GM23248 (cell line): ENCODE measurements around the gene ZMYM2. TPM values are rescaled to one million over a fixed set of nuclear protein-coding genes. Genes with fewer than 3 reads are reported as not detected.

Experiments used
- DNase-seq: peaks from one replicate; pipeline ENCODE4 v3.0.0-alpha.2; 2015
- H2AFZ ChIP-seq: fragments of 200-600 bp; sonication (generic); 2 replicates; pipeline ENCODE4 v1.6.1; 2016; ENCODE audit warnings: antibody characterized with exemption
- H3F3A ChIP-seq: fragments of 200-600 bp; sonication (generic); 2 replicates; pipeline ENCODE4 v1.6.1; 2016; ENCODE audit warnings: mild to moderate bottlenecking, antibody characterized with exemption, mixed run types; ENCODE audit not compliant: insufficient read depth
- H3K27ac ChIP-seq: fragments of 200-600 bp; sonication (generic); 2 replicates; pipeline ENCODE4 v1.5.1; 2016; ENCODE audit warnings: mild to moderate bottlenecking
- H3K27me3 ChIP-seq: fragments of 200-600 bp; sonication (generic); replicated peaks from 2 replicates; pipeline ENCODE4 v1.6.1; 2016; ENCODE audit warnings: mild to moderate bottlenecking; ENCODE audit not compliant: insufficient read depth
- H3K36me3 ChIP-seq: fragments of 200-600 bp; sonication (generic); 2 replicates; pipeline ENCODE4 v1.6.1; 2016; ENCODE audit warnings: low read depth, mild to moderate bottlenecking
- H3K4me1 ChIP-seq: fragments of 200-600 bp; sonication (generic); 2 replicates; pipeline ENCODE4 v1.6.1; 2016; ENCODE audit warnings: mild to moderate bottlenecking; ENCODE audit not compliant: insufficient read depth
- H3K4me2 ChIP-seq: fragments of 200-600 bp; sonication (generic); one replicate; pipeline ENCODE4 v1.6.1; 2016; ENCODE audit warnings: mild to moderate bottlenecking; ENCODE audit not compliant: unreplicated experiment
- H3K4me3 ChIP-seq: fragments of 200-600 bp; sonication (generic); 2 replicates; pipeline ENCODE4 v1.5.1; 2016; ENCODE audit warnings: mild to moderate bottlenecking
- H3K79me2 ChIP-seq: fragments of 200-600 bp; sonication (generic); 2 replicates; pipeline ENCODE4 v1.6.1; 2016; ENCODE audit warnings: mild to moderate bottlenecking; ENCODE audit not compliant: insufficient read depth
- H3K9ac ChIP-seq: fragments of 200-600 bp; sonication (generic); 2 replicates; pipeline ENCODE4 v1.6.1; 2016; ENCODE audit warnings: mild to moderate bottlenecking
- H3K9me2 ChIP-seq: fragments of 200-600 bp; sonication (generic); 2 replicates; pipeline ENCODE4 v1.6.1; 2016; ENCODE audit warnings: mixed run types, mild to moderate bottlenecking, moderate library complexity; ENCODE audit not compliant: insufficient read depth
- H3K9me3 ChIP-seq: fragments of 200-600 bp; sonication (generic); one replicate; pipeline ENCODE4 v1.6.1; 2017; ENCODE audit warnings: low read depth
- H4K20me1 ChIP-seq: fragments of 200-600 bp; sonication (generic); 2 replicates; pipeline ENCODE4 v1.6.0; 2016; ENCODE audit not compliant: insufficient read depth
- EZH2 ChIP-seq: fragments of 200-600 bp; sonication (generic); IDR thresholded peaks from 2 replicates; pipeline ENCODE4 v1.6.1; 2018; ENCODE audit warnings: antibody characterized with exemption, mild to moderate bottlenecking; ENCODE audit not compliant: insufficient read depth, poor library complexity, severe bottlenecking
- EZH2phosphoT487 ChIP-seq: fragments of 200-600 bp; sonication (generic); IDR thresholded peaks from 2 replicates; pipeline ENCODE4 v1.6.1; 2018; ENCODE audit warnings: antibody characterized with exemption, moderate library complexity, mild to moderate bottlenecking, low read depth; ENCODE audit not compliant: insufficient read depth
- WGBS, 2 experiments: methylation state at CpG; one replicate each; pipeline ENCODE4 v1.1.6; 2015 to 2017; ENCODE audit warnings: low lambda C conversion rate in 2 of 2, low coverage in 1 of 2; ENCODE audit errors: missing lambda C conversion rate in 2 of 2; 5-methylcytosine and 5-hydroxymethylcytosine counted together
- in situ Hi-C: fragments of 300-500 bp; cut with MboI; formaldehyde crosslinking; loops from 2 replicates; pipeline ENCODE4 v1.15.0; 2020
- polyA plus RNA-seq: library from polyadenylated mRNA; unstranded; fragments of >200 nt; fragmentation: Nextera tagmentation; extraction: Ambion mirVana; gene quantifications from 2 replicates; pipeline ENCODE4 v1.2.1, GENCODE V29; 2016
- total RNA-seq: library from RNA; depleted of rRNA; stranded (reverse); fragments of >200 nt; shearing (Covaris generic); gene quantifications from 2 replicates; pipeline ENCODE4 v1.2.3, GENCODE V29; 2014

The ZMYM2 gene
- total and polyA plus RNA-seq, 2 experiments from 2014 or later = 14.9 to 35.0 TPM

DNA sequence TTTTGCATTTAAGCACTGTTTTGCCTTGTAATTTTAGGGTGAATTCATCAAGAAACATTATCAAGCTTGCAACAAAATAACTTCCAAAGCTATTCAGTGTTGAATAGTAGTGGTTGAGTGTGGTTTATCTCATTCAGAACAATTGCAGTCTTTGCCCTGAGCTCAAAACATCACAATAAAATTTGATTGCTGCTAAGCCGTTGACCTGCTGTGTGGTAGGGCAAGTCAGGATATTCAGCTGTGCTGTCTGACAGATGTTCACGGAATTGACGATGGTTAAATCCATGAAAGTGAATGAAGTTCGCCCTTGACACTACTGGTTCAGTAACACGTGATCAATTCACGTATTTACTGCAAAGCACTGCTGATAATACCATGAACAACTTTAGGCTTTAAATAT is 135.4 kb downstream of the ZMYM2 start:
- no peak overlapping the region for H3K4me2 ChIP-seq
- no peaks in the 10 kb centered on the region for H3K9me2 ChIP-seq
- no peak overlapping the region for H3K27ac ChIP-seq
- TF ChIP-seq EZH2phosphoT487 (no peak), EZH2 (no peak)
- peaks cover 20% of the 10 kb centered on the region for H3F3A ChIP-seq
- H3K4me1 ChIP-seq = no peaks in the 10 kb centered on the region
- no peak overlapping the region for H3K4me3 ChIP-seq
- no peak overlapping the region for H3K9ac ChIP-seq
- H3K9me3 ChIP-seq = no peaks in the 10 kb centered on the region
- in situ Hi-C loops = no loop called here
- no peaks in the 10 kb centered on the region; the same call in 1 of the 2 replicates for H3K36me3 ChIP-seq
- H2AFZ ChIP-seq = no peak overlapping the region
- no peaks in the 10 kb centered on the region for H3K27me3 ChIP-seq
- 22 to 24% methylated on average over 6 of the region's 6 CpGs for WGBS, 2 experiments
- H3K79me2 ChIP-seq = no peaks in the 10 kb centered on the region
- no peaks in the 10 kb centered on the region for H4K20me1 ChIP-seq
- DNase-seq = no peak

DNA sequence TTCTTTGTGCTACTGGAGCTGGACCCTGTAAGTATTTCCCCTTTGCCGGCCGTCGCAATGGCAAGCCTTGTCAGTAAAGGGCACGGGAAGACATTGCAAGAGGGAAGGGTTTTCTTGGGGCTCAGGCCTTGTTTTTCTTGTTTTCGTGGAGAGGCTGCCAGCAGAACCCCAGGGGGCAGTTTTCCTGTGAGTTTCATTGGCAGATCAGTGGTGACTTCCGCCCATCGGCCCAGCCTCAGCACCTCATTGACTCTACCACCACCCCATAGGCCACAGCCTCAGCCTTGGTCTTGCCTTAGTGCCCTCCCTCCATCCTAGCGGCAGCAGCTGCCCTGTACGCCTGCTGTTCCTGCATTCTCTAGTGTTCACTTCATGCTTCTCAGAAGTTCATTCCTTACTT is 140.8 kb downstream of the ZMYM2 start:
- no peak overlapping the region for H3K9ac ChIP-seq
- no peak for TF ChIP-seq EZH2phosphoT487
- TF ChIP-seq EZH2 = no peak
- WGBS, 2 experiments = 54 to 58% methylated on average over 9 of the region's 9 CpGs

DNA sequence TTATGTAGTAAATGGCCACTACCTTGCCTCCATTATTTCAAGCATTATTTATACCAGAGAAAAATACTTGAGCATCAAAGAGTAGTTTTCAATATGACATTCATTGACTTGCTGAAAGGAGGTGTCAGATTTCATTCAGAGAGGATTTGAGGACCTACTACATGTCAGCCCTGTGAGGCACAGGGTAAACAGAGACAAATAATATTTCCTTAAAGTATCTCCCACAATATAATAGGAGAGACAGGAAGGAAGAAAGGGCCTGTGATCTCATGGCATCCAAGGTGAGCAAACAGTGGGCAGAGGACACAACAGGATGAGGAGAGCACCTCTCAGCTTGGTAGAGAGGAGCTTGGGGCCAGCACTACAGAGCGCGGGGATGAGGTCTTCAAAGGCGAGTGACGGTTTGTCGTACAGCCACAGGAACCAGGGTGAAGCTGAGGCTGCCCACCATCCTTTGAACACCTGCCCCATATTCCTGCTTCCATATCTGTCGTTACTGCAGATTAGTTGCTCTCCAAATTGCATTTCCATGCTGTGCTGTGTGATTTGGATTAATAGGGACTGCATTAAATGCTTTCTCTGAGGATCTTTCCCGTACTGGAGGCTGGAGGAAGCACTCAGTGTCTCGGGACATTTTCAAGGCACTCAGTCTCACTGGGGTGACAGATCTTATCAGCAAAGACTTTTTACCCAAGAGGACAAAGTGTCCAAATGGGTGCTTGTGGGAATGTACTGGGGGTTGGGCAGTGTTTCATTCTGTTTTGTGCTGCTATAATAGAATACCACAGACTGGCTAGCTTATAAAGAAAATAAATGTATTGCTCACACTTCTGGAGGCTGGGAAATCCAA is 143.2 kb downstream of the ZMYM2 start:
- Histone ChIP-seq H3K4me1 (peaks cover 13% of the 10 kb centered on the region; the same call in 1 of the 2 replicates), H3K27ac (no peak overlapping the region), H3F3A (no peaks in the 10 kb centered on the region), H3K9me2 (no peaks in the 10 kb centered on the region), H4K20me1 (no peaks in the 10 kb centered on the region), H2AFZ (peak overlapping the region; percentile 53; the same call in 1 of the 2 replicates), H3K4me3 (no peak overlapping the region), H3K4me2 (no peak overlapping the region), H3K36me3 (no peaks in the 10 kb centered on the region), H3K27me3 (peaks cover 8% of the 10 kb centered on the region; the same call in 1 of the 2 replicates), H3K79me2 (no peaks in the 10 kb centered on the region), H3K9ac (no peak overlapping the region), H3K9me3 (no peaks in the 10 kb centered on the region)
- WGBS, 2 experiments = 56 to 58% methylated on average over 8 of the region's 8 CpGs
- DNase-seq = no peak
- in situ Hi-C loops = no loop called here
- TF ChIP-seq EZH2 (no peak), EZH2phosphoT487 (no peak)

More for the DNA sequence above, 140.8 kb downstream of the ZMYM2 start:
- Histone ChIP-seq H3K4me2 (no peak overlapping the region), H3K79me2 (no peaks in the 10 kb centered on the region), H3K9me3 (no peaks in the 10 kb centered on the region), H3K4me3 (no peak overlapping the region), H3K4me1 (peaks cover 13% of the 10 kb centered on the region; the same call in 1 of the 2 replicates), H2AFZ (no peak overlapping the region), H4K20me1 (no peaks in the 10 kb centered on the region), H3K27me3 (0 out of 2 replicates have a peak, but pooled peaks cover 5% of the 10 kb centered on the region), H3K36me3 (no peaks in the 10 kb centered on the region), H3K27ac (no peak overlapping the region), H3F3A (0 out of 2 replicates have a peak, but pooled peaks cover 2% of the 10 kb centered on the region), H3K9me2 (no peaks in the 10 kb centered on the region)
- no peak for DNase-seq
- in situ Hi-C loops = no loop called here

GRCh38 chr13:20102525-20103180 is 144.1 kb downstream of the ZMYM2 start:
- Histone ChIP-seq H3K4me3 (peak overlapping the region; percentile 36), H3K9me2 (no peaks in the 10 kb centered on the region), H3K27me3 (peaks cover 9% of the 10 kb centered on the region; the same call in 1 of the 2 replicates), H4K20me1 (no peaks in the 10 kb centered on the region), H3K4me1 (peaks cover 13% of the 10 kb centered on the region; the same call in 1 of the 2 replicates), H3K27ac (no peak overlapping the region), H2AFZ (peak overlapping the region; percentile 53), H3K36me3 (no peaks in the 10 kb centered on the region), H3K79me2 (no peaks in the 10 kb centered on the region), H3K4me2 (peak overlapping the region; percentile 47), H3K9ac (0 out of 2 replicates have a peak overlapping the region, but pooled peaks have one; percentile 9), H3F3A (no peaks in the 10 kb centered on the region), H3K9me3 (no peaks in the 10 kb centered on the region)
- no peak for TF ChIP-seq EZH2phosphoT487
- TF ChIP-seq EZH2 = no peak
- in situ Hi-C loops = no loop called here
- peak; percentile 45 for DNase-seq
- 2 to 6% methylated on average over 9 of the region's 9 CpGs for WGBS, 2 experiments
